ENCODE measurements around the gene MALRD1.

DNA sequence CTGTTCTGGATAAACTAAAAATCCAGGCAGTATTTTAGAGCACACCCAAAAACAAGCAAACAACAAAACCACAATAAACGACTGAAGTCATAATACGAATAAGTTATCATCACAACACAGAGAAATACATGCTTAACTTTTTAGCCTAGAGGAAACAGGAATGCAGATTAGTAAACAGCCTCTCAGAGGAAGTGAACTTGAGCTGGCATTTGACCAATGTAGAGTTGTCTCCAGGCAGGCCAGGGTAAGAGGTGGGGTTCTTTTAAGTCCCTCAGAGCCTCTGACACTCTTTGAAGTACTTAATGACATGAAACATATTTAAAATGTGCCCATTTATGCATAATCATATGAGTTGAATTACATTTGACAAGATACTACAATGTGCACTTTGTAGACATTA, 724.4 kb downstream of the MALRD1 start:
- TF ChIP-seq, protein P1, sequence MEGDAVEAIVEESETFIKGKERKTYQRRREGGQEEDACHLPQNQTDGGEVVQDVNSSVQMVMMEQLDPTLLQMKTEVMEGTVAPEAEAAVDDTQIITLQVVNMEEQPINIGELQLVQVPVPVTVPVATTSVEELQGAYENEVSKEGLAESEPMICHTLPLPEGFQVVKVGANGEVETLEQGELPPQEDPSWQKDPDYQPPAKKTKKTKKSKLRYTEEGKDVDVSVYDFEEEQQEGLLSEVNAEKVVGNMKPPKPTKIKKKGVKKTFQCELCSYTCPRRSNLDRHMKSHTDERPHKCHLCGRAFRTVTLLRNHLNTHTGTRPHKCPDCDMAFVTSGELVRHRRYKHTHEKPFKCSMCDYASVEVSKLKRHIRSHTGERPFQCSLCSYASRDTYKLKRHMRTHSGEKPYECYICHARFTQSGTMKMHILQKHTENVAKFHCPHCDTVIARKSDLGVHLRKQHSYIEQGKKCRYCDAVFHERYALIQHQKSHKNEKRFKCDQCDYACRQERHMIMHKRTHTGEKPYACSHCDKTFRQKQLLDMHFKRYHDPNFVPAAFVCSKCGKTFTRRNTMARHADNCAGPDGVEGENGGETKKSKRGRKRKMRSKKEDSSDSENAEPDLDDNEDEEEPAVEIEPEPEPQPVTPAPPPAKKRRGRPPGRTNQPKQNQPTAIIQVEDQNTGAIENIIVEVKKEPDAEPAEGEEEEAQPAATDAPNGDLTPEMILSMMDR (conservative IDR thresholded peaks at IDR 0.05 in 1 of 2, IDR thresholded peaks at IDR 0.05 in 1 of 2; ENCODE audit: low read depth in 1 of 2, low read length in 2 of 2), result no peak
- no peak for TF ChIP-seq EZH2 (IDR thresholded peaks at IDR 0.05; ENCODE audit: low read length, missing control alignments)

All from fibroblast of lung (primary cell).